Measurements from ENCODE around the gene ACTL8.

ACTL8 gene

DNA sequence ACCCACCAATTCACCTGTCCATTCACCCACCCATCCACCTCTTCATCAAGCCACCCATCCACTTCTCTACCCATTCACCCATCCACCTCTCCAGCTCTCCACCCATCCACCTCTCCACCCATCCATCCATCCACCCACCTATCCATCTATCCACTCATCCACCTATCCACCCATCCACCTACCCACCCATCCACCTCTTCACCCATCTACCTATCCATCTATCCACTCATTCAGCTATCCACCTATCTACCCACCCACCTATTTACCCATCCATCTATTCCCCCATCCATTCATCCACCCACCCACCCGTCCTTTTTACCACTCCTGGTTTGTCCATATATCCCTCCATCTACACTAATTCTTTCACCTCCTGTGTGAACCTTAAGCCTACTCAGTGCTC, 105.7 kb downstream of the ACTL8 start:
- H3K4me3 Mint-ChIP-seq = no peak overlapping the region
- H3K27me3 Mint-ChIP-seq = peaks cover 6% of the 10 kb centered on the region
- no peaks in the 10 kb centered on the region for H3K9me3 Mint-ChIP-seq
- H3K36me3 Mint-ChIP-seq (ENCODE audit: low read depth) = no peaks in the 10 kb centered on the region
- H3K27ac Mint-ChIP-seq = no peak overlapping the region
- no peaks in the 10 kb centered on the region for H3K4me1 Mint-ChIP-seq (ENCODE audit: low read depth)
- intact Hi-C loops (cut with micrococcal nuclease) = no loop called here

DNA sequence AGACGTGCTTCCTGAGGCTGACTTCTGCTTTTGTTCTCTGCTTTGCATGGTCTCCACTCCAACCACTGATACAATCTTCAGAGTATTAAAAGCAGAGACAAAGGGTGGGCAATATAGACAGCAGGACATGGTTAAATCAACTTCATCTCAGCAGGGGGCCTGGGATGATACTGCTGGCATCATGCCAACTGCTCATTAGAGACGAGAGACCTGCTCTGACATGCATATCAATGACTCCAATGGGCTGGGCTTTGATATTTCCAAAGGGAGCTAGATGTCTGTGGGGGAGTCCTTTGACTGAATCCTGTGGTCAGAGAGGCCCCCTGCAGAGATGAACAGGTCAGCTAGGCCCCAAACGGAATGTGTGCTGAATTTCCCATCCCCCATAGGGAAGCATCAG, 106.6 kb downstream of the ACTL8 start:
- H3K27me3 Mint-ChIP-seq = peaks cover 4% of the 10 kb centered on the region
- H3K4me1 Mint-ChIP-seq (ENCODE audit: low read depth) = no peaks in the 10 kb centered on the region
- H3K27ac Mint-ChIP-seq = no peak overlapping the region

DNA sequence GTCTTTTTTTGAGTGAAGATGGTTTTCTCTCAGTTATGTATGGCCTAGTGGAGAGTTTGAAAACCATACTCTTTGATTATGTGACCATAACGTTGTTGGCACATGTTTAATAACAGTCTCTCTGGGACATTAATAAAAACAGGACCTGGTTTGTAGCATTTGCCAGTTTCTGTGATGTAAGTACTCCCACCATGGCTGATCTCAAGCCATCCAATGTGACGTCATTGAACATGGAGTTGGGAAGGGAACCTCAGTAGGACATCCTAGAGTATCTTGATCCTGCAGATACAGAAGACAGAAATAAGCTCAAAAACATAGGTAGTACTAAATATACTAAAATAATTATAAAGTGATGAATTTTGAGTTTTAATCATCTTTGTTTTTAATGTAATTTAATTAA, 107.0 kb downstream of the ACTL8 start:
- H3K27ac Mint-ChIP-seq = no peak overlapping the region
- intact Hi-C loops (cut with micrococcal nuclease) = no loop called here

More for the DNA sequence above, 106.6 kb downstream of the ACTL8 start:
- intact Hi-C loops (cut with micrococcal nuclease) = no loop called here
- no peaks in the 10 kb centered on the region for H3K9me3 Mint-ChIP-seq
- H3K4me3 Mint-ChIP-seq = no peak overlapping the region
- no peaks in the 10 kb centered on the region for H3K36me3 Mint-ChIP-seq (ENCODE audit: low read depth)

DNA sequence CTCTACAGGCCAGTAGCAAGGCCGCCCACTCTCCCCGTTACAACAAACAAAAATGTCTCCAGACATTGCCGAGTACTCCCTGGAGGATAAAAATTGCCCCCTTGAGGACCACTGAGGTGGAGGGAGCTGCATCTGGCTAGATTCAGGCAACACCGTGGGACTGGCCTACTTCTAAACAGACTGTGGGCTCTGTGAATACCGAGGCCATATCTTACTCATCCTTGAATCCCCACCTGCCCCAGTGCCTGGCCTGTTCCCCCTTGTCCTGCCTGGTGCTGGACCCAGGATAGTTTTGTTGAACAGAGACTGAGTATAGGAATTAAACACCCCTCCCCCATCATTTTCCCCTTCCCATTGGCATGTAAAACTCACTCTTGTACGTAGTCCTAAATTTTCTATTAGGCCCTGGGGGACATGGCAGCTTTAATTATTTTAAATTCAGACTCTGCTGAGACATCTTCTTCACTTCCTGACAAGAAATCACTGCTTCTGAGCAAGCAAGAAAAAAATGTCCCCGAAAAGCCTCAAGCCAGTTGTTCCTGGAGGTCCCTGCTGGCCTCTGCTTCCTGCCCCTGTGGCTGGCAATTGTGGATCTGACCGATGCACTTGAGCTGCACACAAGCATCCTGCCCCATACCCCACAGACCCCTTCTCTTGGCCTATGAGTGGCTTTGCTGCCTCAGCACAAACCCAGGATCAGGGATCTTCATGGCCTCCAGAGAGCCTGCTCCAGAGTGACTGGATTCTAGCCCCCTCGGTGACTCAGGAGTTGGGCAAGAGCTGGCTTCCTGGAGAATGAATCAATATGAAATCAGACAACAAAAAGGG, 111.0 kb downstream of the ACTL8 start:
- no peak overlapping the region for H3K27ac Mint-ChIP-seq
- H3K9me3 Mint-ChIP-seq = no peaks in the 10 kb centered on the region
- H3K27me3 Mint-ChIP-seq = peaks cover 4% of the 10 kb centered on the region
- no peak overlapping the region for H3K4me3 Mint-ChIP-seq
- no peaks in the 10 kb centered on the region for H3K4me1 Mint-ChIP-seq (ENCODE audit: low read depth)
- intact Hi-C loops (cut with micrococcal nuclease) = no loop called here
- H3K36me3 Mint-ChIP-seq (ENCODE audit: low read depth) = no peaks in the 10 kb centered on the region

More for the DNA sequence above, 107.0 kb downstream of the ACTL8 start:
- H3K36me3 Mint-ChIP-seq (ENCODE audit: low read depth) = no peaks in the 10 kb centered on the region
- no peak overlapping the region for H3K4me3 Mint-ChIP-seq
- peaks cover 4% of the 10 kb centered on the region for H3K27me3 Mint-ChIP-seq
- no peaks in the 10 kb centered on the region for H3K4me1 Mint-ChIP-seq (ENCODE audit: low read depth)
- no peaks in the 10 kb centered on the region for H3K9me3 Mint-ChIP-seq

DNA sequence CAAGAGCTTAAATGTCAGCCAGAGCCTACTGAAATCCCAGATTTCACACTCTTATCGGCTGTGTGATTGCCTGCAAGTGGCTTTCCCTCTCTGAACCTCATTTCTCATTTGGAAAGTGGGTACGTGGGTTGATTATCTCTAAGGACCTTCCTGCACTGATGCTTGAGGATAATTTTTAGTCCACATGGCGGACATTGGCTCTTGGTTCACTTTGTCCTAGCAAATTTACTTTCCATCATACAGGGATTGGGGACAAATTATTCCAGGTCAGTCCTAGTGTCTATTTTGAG, 111.6 kb downstream of the ACTL8 start:
- peaks cover 4% of the 10 kb centered on the region for H3K27me3 Mint-ChIP-seq
- intact Hi-C loops (cut with micrococcal nuclease) = no loop called here
- no peak overlapping the region for H3K4me3 Mint-ChIP-seq
- no peaks in the 10 kb centered on the region for H3K4me1 Mint-ChIP-seq (ENCODE audit: low read depth)
- no peaks in the 10 kb centered on the region for H3K9me3 Mint-ChIP-seq
- no peak overlapping the region for H3K27ac Mint-ChIP-seq
- no peaks in the 10 kb centered on the region for H3K36me3 Mint-ChIP-seq (ENCODE audit: low read depth)

DNA sequence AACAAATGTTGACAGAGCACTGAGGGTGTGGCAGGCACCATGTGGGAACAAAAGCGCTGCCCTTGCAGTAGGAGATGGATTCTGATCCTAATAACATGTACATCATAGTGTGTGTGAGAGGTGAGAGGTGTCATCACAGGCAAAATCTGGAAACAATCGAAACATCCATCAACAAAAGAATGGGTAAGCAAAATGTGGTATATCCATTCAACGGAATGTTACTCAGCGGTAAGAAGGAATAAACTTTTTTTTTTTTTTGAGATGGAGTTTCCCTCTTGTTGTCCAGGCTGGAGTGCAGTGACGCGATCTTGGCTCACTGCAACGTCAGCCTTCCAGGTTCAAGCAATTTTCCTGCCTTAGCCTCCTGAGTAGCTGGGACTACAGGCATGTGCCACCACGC, 112.3 kb downstream of the ACTL8 start:
- H3K36me3 Mint-ChIP-seq (ENCODE audit: low read depth) = no peaks in the 10 kb centered on the region
- H3K4me3 Mint-ChIP-seq = no peak overlapping the region
- peaks cover 4% of the 10 kb centered on the region for H3K27me3 Mint-ChIP-seq
- no peaks in the 10 kb centered on the region for H3K4me1 Mint-ChIP-seq (ENCODE audit: low read depth)
- no peaks in the 10 kb centered on the region for H3K9me3 Mint-ChIP-seq
- intact Hi-C loops (cut with micrococcal nuclease) = no loop called here
- H3K27ac Mint-ChIP-seq = no peak overlapping the region

DNA sequence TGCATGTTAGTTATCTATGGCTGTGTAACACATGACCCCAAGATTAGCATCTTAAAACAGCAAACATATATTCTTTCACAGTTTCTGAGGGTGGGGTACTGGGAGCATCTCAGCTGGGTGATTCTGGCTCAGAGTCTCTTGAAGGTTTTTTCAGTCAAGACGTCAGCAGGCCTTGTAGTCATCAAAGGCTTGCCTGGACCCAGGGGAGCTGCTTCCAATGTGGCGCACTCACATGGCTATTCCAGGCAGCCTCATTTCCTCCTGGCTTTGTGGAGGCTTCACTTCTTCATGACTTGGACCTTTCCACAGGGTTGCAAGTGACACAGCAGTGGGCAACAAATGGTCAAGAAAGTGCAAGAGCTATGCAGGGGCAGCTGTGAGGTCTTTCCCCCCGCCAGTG, 114.7 kb downstream of the ACTL8 start:
- no peak overlapping the region for H3K4me3 Mint-ChIP-seq
- peaks cover 2% of the 10 kb centered on the region for H3K4me1 Mint-ChIP-seq (ENCODE audit: low read depth)
- H3K27me3 Mint-ChIP-seq = peaks cover 3% of the 10 kb centered on the region
- no peak overlapping the region for H3K27ac Mint-ChIP-seq
- H3K36me3 Mint-ChIP-seq (ENCODE audit: low read depth) = no peaks in the 10 kb centered on the region
- no peaks in the 10 kb centered on the region for H3K9me3 Mint-ChIP-seq
- intact Hi-C loops (cut with micrococcal nuclease) = no loop called here

DNA sequence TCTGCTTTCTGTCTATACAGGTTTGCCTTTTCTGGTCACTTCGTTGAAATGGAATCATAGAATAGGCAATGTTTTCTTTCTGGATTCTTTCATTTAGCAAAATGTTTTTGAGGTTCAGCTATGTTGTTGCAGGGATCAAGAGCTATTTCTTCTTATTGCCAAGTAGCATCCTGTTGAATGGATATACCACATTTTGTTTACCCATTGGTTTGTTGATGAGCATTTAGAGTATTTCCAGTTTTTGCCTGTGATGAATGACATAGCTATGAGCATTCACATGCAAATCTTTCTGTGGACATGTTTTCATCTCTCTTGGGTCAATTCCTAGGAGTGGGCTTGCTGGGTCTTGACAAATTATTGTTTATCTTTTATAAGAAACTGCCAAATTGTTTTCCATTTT, 115.5 kb downstream of the ACTL8 start:
- Mint-ChIP-seq H3K9me3 (no peaks in the 10 kb centered on the region), H3K4me1 (ENCODE audit: low read depth) (peaks cover 9% of the 10 kb centered on the region), H3K4me3 (no peak overlapping the region), H3K27ac (no peak overlapping the region), H3K27me3 (peaks cover 7% of the 10 kb centered on the region), H3K36me3 (ENCODE audit: low read depth) (no peaks in the 10 kb centered on the region)
- intact Hi-C loops (cut with micrococcal nuclease) = no loop called here

DNA sequence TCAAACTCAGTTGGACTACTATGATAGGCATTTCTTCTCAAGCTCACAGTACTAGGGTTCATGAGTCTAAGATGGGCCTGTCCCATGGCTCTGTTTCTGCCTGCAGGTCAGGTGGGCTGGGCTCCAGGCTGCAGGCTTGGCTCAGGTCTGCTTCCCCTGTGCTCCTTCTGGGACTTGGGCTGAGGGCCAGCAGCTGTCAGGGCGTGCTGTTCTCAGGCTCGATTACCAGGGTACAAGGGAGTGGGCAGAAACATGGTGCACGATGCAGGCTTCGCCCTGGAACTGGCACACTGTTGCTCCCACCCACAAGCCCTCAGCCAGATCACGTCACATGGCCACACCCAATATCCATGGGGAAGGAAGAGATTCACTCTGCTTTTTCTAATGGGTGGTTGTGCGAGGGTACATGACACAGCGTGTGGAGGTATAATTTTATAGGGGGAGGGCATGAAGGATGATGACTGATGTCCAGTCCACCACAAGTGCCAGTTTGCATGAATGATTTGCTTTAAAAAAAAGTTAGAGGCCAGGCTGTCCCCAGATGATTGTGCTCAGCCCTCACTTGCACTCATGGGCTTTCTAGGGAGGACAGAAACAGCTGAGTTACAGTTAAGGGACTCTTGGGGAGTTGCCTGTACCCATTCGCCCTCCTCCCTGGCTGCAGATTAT, 118.0 kb downstream of the ACTL8 start:
- peaks cover 13% of the 10 kb centered on the region for H3K4me1 Mint-ChIP-seq (ENCODE audit: low read depth)
- peaks cover 12% of the 10 kb centered on the region for H3K27me3 Mint-ChIP-seq
- no peaks in the 10 kb centered on the region for H3K9me3 Mint-ChIP-seq
- H3K27ac Mint-ChIP-seq = no peak overlapping the region
- intact Hi-C loops (cut with micrococcal nuclease) = no loop called here
- no peaks in the 10 kb centered on the region for H3K36me3 Mint-ChIP-seq (ENCODE audit: low read depth)
- no peak overlapping the region for H3K4me3 Mint-ChIP-seq

DNA sequence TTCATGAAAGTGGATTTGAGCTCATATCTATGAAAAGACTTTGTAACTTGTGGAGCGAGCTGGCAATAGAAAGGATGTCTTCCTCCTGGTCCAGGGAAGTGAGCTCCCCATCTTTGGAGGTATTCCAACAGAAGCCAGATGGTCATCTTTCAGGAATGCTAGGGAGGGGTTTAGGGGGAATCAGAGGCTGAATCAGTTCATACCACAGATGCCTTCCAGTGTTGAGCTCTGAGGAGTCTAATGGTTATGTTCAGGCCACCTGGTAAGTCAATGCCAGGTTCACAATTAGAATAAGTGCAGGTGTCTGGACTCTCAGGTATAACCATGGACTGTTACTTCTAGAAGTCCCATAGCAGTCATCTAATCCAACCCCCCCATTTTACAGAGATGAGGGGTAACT, 119.1 kb downstream of the ACTL8 start:
- Mint-ChIP-seq H3K4me3 (no peak overlapping the region), H3K36me3 (ENCODE audit: low read depth) (no peaks in the 10 kb centered on the region), H3K9me3 (no peaks in the 10 kb centered on the region)

DNA sequence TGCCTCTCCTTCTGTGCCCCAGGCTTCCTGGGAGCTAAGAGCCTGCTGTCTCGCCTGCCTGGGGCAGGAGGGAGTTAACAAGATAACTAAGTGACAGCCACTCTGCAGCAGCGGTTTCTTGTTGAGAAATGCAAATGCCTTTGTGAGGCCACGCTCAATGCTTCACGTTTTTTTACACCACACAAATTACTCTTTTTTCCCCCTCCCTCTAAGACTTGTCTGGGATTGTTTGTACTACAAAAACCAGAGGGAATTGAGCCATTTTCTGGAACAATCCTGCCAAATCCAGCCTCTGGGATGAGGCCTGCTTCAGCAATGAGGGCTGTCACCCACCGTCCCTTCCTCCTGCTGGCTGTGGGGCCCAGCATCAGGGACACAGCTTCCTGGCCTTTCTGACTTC, 119.6 kb downstream of the ACTL8 start:
- Mint-ChIP-seq H3K36me3 (ENCODE audit: low read depth) (no peaks in the 10 kb centered on the region), H3K27ac (no peak overlapping the region), H3K4me1 (ENCODE audit: low read depth) (peaks cover 19% of the 10 kb centered on the region), H3K9me3 (no peaks in the 10 kb centered on the region), H3K4me3 (no peak overlapping the region), H3K27me3 (peaks cover 14% of the 10 kb centered on the region)
- intact Hi-C loops (cut with micrococcal nuclease) = no loop called here

More for the DNA sequence above, 119.1 kb downstream of the ACTL8 start:
- H3K27me3 Mint-ChIP-seq = peaks cover 12% of the 10 kb centered on the region
- intact Hi-C loops (cut with micrococcal nuclease) = no loop called here
- peaks cover 14% of the 10 kb centered on the region for H3K4me1 Mint-ChIP-seq (ENCODE audit: low read depth)
- no peak overlapping the region for H3K27ac Mint-ChIP-seq

DNA sequence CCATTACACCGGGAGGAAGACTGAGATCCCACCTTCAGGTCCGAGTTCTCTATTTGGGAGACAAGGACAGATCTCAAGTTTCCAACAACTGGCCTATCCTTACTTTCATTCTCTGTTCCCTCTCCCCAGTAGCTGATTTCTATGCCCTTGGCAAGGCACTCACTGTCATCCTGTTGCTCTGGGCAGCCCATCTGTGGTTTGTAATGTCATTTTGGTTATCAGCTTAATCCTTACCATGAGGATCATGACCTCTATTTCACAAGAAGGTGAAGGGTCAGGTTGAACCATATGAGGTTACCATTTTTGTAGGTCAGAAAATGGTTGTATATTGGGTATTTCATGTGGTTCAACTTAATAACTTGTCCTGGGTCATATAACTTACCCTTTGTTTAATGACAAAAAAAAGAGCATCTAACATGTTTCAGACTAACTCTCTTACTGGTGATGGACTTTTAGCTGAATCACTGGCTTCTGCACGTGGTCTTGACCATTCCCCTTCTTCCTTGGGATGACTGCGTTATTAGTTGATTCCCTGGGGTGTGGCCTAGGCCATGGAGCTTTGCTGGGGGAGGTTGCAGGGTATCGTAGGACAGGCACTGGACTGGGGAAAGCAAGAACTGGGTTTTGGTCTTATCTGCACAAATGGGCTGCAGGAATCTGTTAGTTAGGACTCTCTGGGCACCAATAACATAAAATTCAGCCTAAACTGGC, 120.2 kb downstream of the ACTL8 start:
- intact Hi-C loops (cut with micrococcal nuclease) = no loop called here
- no peak overlapping the region for H3K27ac Mint-ChIP-seq
- peaks cover 15% of the 10 kb centered on the region for H3K27me3 Mint-ChIP-seq
- no peaks in the 10 kb centered on the region for H3K9me3 Mint-ChIP-seq
- H3K4me1 Mint-ChIP-seq (ENCODE audit: low read depth) = peaks cover 23% of the 10 kb centered on the region
- no peaks in the 10 kb centered on the region for H3K36me3 Mint-ChIP-seq (ENCODE audit: low read depth)
- no peak overlapping the region for H3K4me3 Mint-ChIP-seq

DNA sequence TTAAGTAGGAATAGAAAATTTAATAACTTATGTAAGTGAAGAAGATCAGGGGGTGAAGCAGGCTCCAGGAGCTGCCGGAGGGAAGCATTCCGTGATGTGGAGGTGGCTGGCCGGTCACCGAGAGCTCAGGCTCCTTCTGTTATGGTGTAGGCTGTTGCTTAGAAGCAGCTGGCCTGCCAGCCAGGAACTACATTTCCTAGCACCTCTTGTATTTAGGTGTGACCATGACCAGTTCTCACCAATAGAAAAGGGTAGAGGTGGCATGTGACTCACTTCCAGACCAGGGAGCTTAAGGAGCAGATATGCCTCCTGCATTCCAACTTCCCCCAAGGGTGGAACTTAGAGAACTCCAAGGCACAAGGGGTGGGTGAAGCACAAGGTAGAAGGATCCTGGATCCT, 120.7 kb downstream of the ACTL8 start:
- no peak overlapping the region for H3K4me3 Mint-ChIP-seq
- H3K27me3 Mint-ChIP-seq = peaks cover 17% of the 10 kb centered on the region
- H3K27ac Mint-ChIP-seq = no peak overlapping the region

More for the DNA sequence above, 120.7 kb downstream of the ACTL8 start:
- peaks cover 23% of the 10 kb centered on the region for H3K4me1 Mint-ChIP-seq (ENCODE audit: low read depth)
- intact Hi-C loops (cut with micrococcal nuclease) = no loop called here
- no peaks in the 10 kb centered on the region for H3K36me3 Mint-ChIP-seq (ENCODE audit: low read depth)
- no peaks in the 10 kb centered on the region for H3K9me3 Mint-ChIP-seq
